OCI-LY7 (cell line): ENCODE data around the gene FGF7. TPM values are rescaled to one million over a fixed set of nuclear protein-coding genes. Genes with fewer than 3 reads are reported as not detected.

Experiments used
- BruUV-seq: library from RNA; stranded (reverse); fragments of 400-500 nt; replicated peaks from 2 replicates; lab custom pipeline; 2021; lab: Mats Ljungman, UMichigan
- CTCF ChIA-PET: fragments of 300-600 bp; sonication (Branson Sonifier 250); formaldehyde crosslinking; loops from one replicate; lab custom pipeline; 2022; ENCODE audit warnings: antibody characterized with exemption; ENCODE audit not compliant: unreplicated experiment; lab: Charles Lee
- POLR2A ChIA-PET: fragments of 300-600 bp; sonication (Branson Sonifier 250); formaldehyde crosslinking; loops from one replicate; lab custom pipeline; 2022; ENCODE audit warnings: antibody characterized with exemption; lab: Charles Lee
- DNase-seq: peaks from one replicate; pipeline ENCODE4 v3.0.0-alpha.2; 2015; ENCODE audit warnings: low spot score
- H2AFZ ChIP-seq: fragments of 200-600 bp; sonication (generic), shearing (Covaris generic); 2 replicates; pipeline ENCODE4 v1.6.1; 2014; ENCODE audit warnings: mild to moderate bottlenecking, antibody characterized with exemption, low read length, moderate library complexity
- H3K27ac ChIP-seq: fragments of 200-600 bp; sonication (generic); 2 replicates; pipeline ENCODE4 v1.5.1; 2014; ENCODE audit warnings: mixed run types, low read depth, mild to moderate bottlenecking, moderate library complexity, low read length, inconsistent platforms; ENCODE audit not compliant: poor library complexity, severe bottlenecking
- H3K36me3 ChIP-seq: fragments of 200-600 bp; sonication (generic); 2 replicates; pipeline ENCODE4 v1.6.1; 2014; ENCODE audit warnings: mild to moderate bottlenecking, antibody characterized with exemption, low read length, moderate library complexity, mixed read lengths; ENCODE audit not compliant: insufficient read depth
- H3K4me1 ChIP-seq: fragments of 200-600 bp; sonication (generic); 2 replicates; pipeline ENCODE4 v1.5.1; 2014; ENCODE audit warnings: mild to moderate bottlenecking, low read length; ENCODE audit not compliant: insufficient read depth, poor library complexity, severe bottlenecking
- H3K4me2 ChIP-seq: fragments of 200-600 bp; sonication (generic); 2 replicates; pipeline ENCODE4 v1.6.1; 2014; ENCODE audit warnings: mild to moderate bottlenecking, low read length
- H3K4me3 ChIP-seq: fragments of 200-600 bp; sonication (generic); 2 replicates; pipeline ENCODE4 v1.5.1; 2014; ENCODE audit warnings: mild to moderate bottlenecking, low read depth, low read length; ENCODE audit not compliant: poor library complexity, severe bottlenecking
- H3K79me2 ChIP-seq: fragments of 200-600 bp; sonication (generic); 2 replicates; pipeline ENCODE4 v1.6.1; 2016; ENCODE audit warnings: low read depth, mild to moderate bottlenecking, low read length, moderate library complexity, mixed read lengths; ENCODE audit not compliant: insufficient read depth
- H3K9me2 ChIP-seq: fragments of 200-600 bp; sonication (generic); 2 replicates; pipeline ENCODE4 v1.6.1; 2016; ENCODE audit warnings: mild to moderate bottlenecking, low read length, mixed read lengths; ENCODE audit not compliant: insufficient read depth
- H3K9me3 ChIP-seq: fragments of 200-600 bp; sonication (generic); 2 replicates; pipeline ENCODE4 v1.6.1; 2014; ENCODE audit warnings: mild to moderate bottlenecking, mixed run types, low read length, mixed read lengths
- H4K20me1 ChIP-seq: fragments of 200-600 bp; sonication (generic); 2 replicates; pipeline ENCODE4 v1.6.1; 2014; ENCODE audit warnings: mild to moderate bottlenecking, antibody characterized with exemption, low read length, moderate library complexity, mixed read lengths; ENCODE audit not compliant: insufficient read depth
- EZH2phosphoT487 ChIP-seq: fragments of 200-600 bp; sonication (generic); IDR thresholded peaks from 2 replicates; pipeline ENCODE4 v1.6.1; 2018; ENCODE audit warnings: low read depth, borderline replicate concordance, mild to moderate bottlenecking, mixed run types, antibody characterized with exemption, low read length, moderate library complexity, mixed read lengths
- intact Hi-C: fragments of 100-400 bp; cut with micrococcal nuclease; formaldehyde crosslinking; loops from one replicate; pipeline ENCODE4 v1.10.0; 2022; ENCODE audit not compliant: unreplicated experiment
- total RNA-seq, 2 experiments: library from RNA; depleted of rRNA in 1 of 2; stranded (reverse); fragments of >200 nt in 1 of 2; shearing (Covaris generic) in 1 of 2; gene quantifications; 2 replicates each; pipeline ENCODE4 v1.2.3, GENCODE V29; 2014 to 2022
- TF ChIP-seq, protein P1 (sequence below): fragments of 200-600 bp; sonication (generic); conservative IDR thresholded peaks from 2 replicates; pipeline ENCODE4 v1.5.1; 2014; ENCODE audit warnings: mild to moderate bottlenecking, antibody characterized with exemption, low read length, moderate library complexity, mixed read lengths

The FGF7 gene
- total RNA-seq, 2 experiments from 2014 or later = not detected

- Histone ChIP-seq H3K4me1 (no peaks in the 10 kb centered on the region), H3K4me3 (no peak overlapping the region), H3K27ac (no peak overlapping the region), H3K4me2 (no peak overlapping the region), H3K9me3 (no peaks in the 10 kb centered on the region), H4K20me1 (no peaks in the 10 kb centered on the region; the same call in 1 of the 2 replicates), H3K9me2 (no peaks in the 10 kb centered on the region), H2AFZ (no peak overlapping the region), H3K36me3 (no peaks in the 10 kb centered on the region), H3K79me2 (no peaks in the 10 kb centered on the region)
- TF ChIP-seq, protein P1, sequence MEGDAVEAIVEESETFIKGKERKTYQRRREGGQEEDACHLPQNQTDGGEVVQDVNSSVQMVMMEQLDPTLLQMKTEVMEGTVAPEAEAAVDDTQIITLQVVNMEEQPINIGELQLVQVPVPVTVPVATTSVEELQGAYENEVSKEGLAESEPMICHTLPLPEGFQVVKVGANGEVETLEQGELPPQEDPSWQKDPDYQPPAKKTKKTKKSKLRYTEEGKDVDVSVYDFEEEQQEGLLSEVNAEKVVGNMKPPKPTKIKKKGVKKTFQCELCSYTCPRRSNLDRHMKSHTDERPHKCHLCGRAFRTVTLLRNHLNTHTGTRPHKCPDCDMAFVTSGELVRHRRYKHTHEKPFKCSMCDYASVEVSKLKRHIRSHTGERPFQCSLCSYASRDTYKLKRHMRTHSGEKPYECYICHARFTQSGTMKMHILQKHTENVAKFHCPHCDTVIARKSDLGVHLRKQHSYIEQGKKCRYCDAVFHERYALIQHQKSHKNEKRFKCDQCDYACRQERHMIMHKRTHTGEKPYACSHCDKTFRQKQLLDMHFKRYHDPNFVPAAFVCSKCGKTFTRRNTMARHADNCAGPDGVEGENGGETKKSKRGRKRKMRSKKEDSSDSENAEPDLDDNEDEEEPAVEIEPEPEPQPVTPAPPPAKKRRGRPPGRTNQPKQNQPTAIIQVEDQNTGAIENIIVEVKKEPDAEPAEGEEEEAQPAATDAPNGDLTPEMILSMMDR = no peak
- TF ChIP-seq EZH2phosphoT487 = no peak
- ChIA-PET POLR2A (no interaction called here), CTCF (no interaction called here)
- intact Hi-C loops = no loop called here
- no TSS peak for BruUV-seq
- DNase-seq = no peak
These were observed 29.6 kb downstream of the FGF7 start for GRCh38 chr15:49452595-49452994.

DNA sequence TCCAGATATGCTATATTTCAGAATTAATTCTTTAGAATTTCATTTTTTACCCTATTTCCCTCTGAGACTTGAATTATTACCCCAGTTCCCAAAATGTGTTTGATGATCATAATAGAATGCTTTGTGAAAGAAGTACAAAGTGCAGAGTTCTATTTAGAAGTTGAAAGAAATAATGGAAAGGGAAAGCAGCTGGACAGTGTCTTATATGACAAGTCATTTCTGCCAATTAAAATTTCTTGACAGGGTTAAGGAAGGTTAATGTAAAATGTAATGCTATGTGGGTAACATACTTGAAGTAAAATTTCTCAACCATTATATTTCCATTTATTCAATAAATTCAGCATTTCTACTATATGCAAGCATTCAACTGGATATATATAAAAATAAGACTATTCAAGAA is 33.1 kb downstream of the FGF7 start:
- Histone ChIP-seq H3K36me3 (no peaks in the 10 kb centered on the region), H3K4me1 (no peaks in the 10 kb centered on the region), H4K20me1 (no peaks in the 10 kb centered on the region; the same call in 1 of the 2 replicates), H2AFZ (no peak overlapping the region), H3K4me2 (no peak overlapping the region), H3K9me3 (no peaks in the 10 kb centered on the region), H3K4me3 (no peak overlapping the region), H3K79me2 (no peaks in the 10 kb centered on the region), H3K27ac (no peak overlapping the region), H3K9me2 (no peaks in the 10 kb centered on the region)
- intact Hi-C loops = no loop called here
- no TSS peak for BruUV-seq
- no peak for DNase-seq
- ChIA-PET CTCF (no interaction called here), POLR2A (no interaction called here)
- TF ChIP-seq EZH2phosphoT487 = no peak
- TF ChIP-seq, protein P1 = no peak

DNA sequence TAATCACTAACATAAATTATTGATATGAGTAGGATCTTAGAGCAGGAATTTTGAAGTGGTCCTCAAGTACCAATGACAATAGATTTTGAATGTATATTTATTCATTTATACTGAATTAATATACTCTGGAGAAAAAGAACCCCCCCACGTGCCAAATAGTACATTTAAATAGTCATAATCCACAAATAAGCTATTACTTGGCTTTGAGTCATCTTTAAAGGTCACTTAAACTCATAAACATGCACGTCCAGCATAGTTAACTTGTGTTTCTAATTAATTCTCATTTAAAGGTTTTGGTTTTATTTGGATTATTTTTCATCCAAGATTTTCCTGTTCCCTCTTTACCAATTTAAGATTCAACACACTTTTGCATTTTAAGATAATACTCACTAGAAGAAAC is 35.1 kb downstream of the FGF7 start:
- H3K27ac ChIP-seq = no peak overlapping the region
- no peaks in the 10 kb centered on the region for H3K4me1 ChIP-seq
- DNase-seq = no peak
- BruUV-seq = no TSS peak
- H3K36me3 ChIP-seq = no peaks in the 10 kb centered on the region
- intact Hi-C loops = no loop called here
- no peak overlapping the region for H3K4me2 ChIP-seq
- POLR2A ChIA-PET = interaction anchor here (0.6 kb wide), 1 partner anchor 429 kb away, joined by 6 read pairs; no protein-coding TSS in a partner anchor
- H3K4me3 ChIP-seq = no peak overlapping the region
- H3K9me3 ChIP-seq = no peaks in the 10 kb centered on the region
- H4K20me1 ChIP-seq = no peaks in the 10 kb centered on the region; the same call in 1 of the 2 replicates
- H2AFZ ChIP-seq = no peak overlapping the region
- no peaks in the 10 kb centered on the region for H3K79me2 ChIP-seq
- CTCF ChIA-PET = no interaction called here
- TF ChIP-seq, protein P1 = no peak
- no peak for TF ChIP-seq EZH2phosphoT487
- H3K9me2 ChIP-seq = no peaks in the 10 kb centered on the region
